Measurements from ENCODE around the gene PDE9A.

DNA sequence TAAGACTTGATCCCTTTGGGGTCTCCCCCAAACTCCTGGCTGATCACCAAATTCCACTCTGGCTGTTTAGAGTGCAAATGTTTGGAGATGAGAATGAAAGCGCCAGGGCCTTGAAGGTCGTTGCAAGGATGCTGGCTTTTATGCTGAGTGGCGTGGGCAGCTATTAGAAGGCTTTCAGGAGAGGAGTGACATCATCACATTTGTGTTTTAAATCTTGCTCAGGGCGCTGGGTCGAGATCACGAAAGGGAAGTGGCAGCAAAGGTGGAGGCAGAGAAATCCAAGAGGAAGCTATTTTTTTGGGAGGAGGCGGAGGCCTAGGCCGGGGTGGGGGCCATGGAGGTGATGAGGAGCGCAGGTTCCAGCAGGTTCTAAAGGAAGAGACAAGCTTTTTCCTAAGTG lies 49.3 kb downstream of the PDE9A start:
- TF ChIP-seq POLR2AphosphoS5 (IDR thresholded peaks at IDR 0.05; ENCODE audit: low read depth, low read length): no peak
- TF ChIP-seq POLR2A (IDR thresholded peaks at IDR 0.05; ENCODE audit: low read depth, low read length): no peak
- no peak for TF ChIP-seq TAF1 (IDR thresholded peaks at IDR 0.05; ENCODE audit: borderline replicate concordance, low read depth, low read length)

Data from GM12892 (cell line).